NCI-H82 treated with DMSO at 0.1 percent for 48 hours (cell line): Measurements from ENCODE around the gene CD14.
"Not testable (repeated sequence)": the region's sequence is repeated elsewhere in the genome, so short reads cannot be mapped to it uniquely, and the experiment has no call there.

Experiments used
- DNase-seq: peaks from one replicate; lab custom pipeline; 2025; ENCODE audit not compliant: unreplicated experiment; lab: John Stamatoyannopoulos, UW

Gene CD14

GRCh38 chr5:140635291-140636257 lies 2.6 kb upstream of the CD14 start:
- DNase-seq, result no peak

- no peak for DNase-seq
Measured at GRCh38 chr5:140634103-140634502, 1.1 kb upstream of the CD14 start.

GRCh38 chr5:140633501-140633900 lies 526 bp upstream of the CD14 start:
- DNase-seq, result no peak

- DNase-seq, result no peak
Measured at GRCh38 chr5:140632366-140633020, 482 bp downstream of the CD14 start.

- DNase-seq, result no peak
Measured at GRCh38 chr5:140631831-140632365, 1.1 kb downstream of the CD14 start.

GRCh38 chr5:140631036-140631417 lies 1.9 kb downstream of the CD14 start:
- no peak for DNase-seq

- no peak for DNase-seq
Measured at GRCh38 chr5:140630292-140631035, 2.5 kb downstream of the CD14 start.

GRCh38 chr5:140628711-140629110 lies 4.3 kb downstream of the CD14 start:
- no peak for DNase-seq

GRCh38 chr5:140627972-140628371 lies 5.0 kb downstream of the CD14 start:
- DNase-seq, result no peak

GRCh38 chr5:140624886-140625285 lies 8.1 kb downstream of the CD14 start:
- not testable (repeated sequence) for DNase-seq

- DNase-seq, result not testable (repeated sequence)
Measured at GRCh38 chr5:140623061-140623460, 9.9 kb downstream of the CD14 start.

GRCh38 chr5:140622301-140622700 lies 10.7 kb downstream of the CD14 start:
- no peak for DNase-seq

- no peak for DNase-seq
Measured at GRCh38 chr5:140611020-140611521, 21.9 kb downstream of the CD14 start.

- DNase-seq, result no peak
Measured at GRCh38 chr5:140609126-140609525, 23.8 kb downstream of the CD14 start.

GRCh38 chr5:140608722-140609121 lies 24.3 kb downstream of the CD14 start:
- no peak for DNase-seq

- DNase-seq, result no peak
Measured at GRCh38 chr5:140607031-140607430, 25.9 kb downstream of the CD14 start.

GRCh38 chr5:140605879-140606278 lies 27.1 kb downstream of the CD14 start:
- DNase-seq, result no peak

GRCh38 chr5:140603734-140604133 lies 29.2 kb downstream of the CD14 start:
- DNase-seq, result no peak

GRCh38 chr5:140603446-140603698 lies 29.6 kb downstream of the CD14 start:
- DNase-seq, result not testable (repeated sequence)

- DNase-seq, result no peak
Measured at GRCh38 chr5:140602147-140602546, 30.8 kb downstream of the CD14 start.

- DNase-seq, result no peak
Measured at GRCh38 chr5:140600096-140600495, 32.9 kb downstream of the CD14 start.
